ENCODE measurements around the gene ZCCHC7.
"Not testable (repeated sequence)": the region's sequence is repeated elsewhere in the genome, so short reads cannot be mapped to it uniquely, and the experiment has no call there.

ZCCHC7 gene

DNA sequence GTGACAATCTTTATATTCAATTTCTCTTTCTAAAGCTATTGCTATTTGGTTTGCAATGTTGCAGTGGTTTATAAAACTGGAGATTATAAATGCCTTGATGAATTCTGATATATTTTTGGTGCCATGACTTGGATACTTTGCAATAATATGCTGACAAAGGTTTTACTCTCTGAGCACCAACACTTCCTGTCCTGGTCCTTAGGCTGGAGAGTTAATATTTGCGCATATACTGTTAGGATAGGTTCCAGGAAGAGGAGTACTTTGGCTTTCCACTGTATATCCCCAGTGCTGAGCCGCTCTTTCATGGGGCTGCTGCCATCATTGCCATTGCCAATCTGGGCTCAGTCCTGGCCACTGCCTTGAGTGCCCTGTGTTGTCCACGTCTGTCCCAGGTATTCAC lies 139.6 kb downstream of the ZCCHC7 start:
- no peak for DNase-seq

DNA sequence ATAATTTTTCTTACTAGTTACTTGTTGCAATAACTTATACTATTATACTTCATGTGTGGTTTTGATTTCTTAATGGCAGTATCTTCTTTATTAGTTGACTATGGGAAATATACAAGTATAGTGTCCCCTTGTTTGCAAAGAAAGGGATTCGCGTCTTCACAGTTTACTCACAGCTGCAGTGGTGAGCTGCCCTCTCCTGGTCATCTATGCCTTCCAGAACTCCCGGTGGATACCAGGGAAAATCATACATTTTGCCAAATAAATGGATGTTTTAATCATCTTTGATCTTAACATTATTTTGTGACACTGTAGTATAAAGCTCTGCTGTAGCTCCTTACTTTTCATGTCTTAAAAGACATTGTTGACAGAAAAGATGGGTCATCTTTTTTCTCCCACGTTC lies 142.0 kb downstream of the ZCCHC7 start:
- no peak for DNase-seq

DNA sequence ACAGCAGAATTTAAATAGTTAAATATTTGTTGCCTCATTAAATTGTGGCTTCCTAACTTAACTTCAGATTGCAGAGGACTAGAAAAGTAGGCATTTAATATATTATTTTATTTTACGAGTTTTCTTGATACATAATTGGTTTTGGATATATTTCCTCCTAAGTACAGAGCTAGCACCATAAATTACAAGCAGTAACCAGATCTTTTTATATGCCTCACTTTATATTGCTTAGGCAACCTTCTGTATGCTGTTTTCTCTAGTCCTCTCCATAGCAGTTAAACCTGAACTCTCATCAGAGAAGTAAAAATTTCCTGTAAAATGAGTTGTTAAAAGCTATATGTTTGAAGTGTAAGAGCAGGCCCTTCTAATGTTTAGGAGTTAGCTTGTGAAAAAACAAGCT lies 144.2 kb downstream of the ZCCHC7 start:
- DNase-seq: no peak

DNA sequence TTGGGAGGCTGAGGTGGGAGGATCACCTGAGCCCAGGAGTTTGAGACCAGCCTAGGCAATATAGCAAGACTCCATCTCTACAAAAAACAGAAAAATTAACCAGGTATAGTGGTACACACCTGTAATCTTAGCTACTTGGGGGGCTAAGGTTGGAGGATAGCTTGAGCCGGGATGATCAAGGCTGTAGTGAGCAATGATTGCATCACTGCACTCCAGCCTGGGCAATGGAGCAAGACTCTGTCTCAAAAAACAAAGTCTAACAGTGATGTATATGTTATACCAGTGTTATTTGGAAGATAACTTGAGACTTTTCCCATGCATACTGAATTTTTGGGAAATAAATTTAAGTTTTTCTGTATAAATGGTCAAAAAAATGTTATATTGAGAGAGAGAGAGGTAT lies 146.3 kb downstream of the ZCCHC7 start:
- no peak for DNase-seq

DNA sequence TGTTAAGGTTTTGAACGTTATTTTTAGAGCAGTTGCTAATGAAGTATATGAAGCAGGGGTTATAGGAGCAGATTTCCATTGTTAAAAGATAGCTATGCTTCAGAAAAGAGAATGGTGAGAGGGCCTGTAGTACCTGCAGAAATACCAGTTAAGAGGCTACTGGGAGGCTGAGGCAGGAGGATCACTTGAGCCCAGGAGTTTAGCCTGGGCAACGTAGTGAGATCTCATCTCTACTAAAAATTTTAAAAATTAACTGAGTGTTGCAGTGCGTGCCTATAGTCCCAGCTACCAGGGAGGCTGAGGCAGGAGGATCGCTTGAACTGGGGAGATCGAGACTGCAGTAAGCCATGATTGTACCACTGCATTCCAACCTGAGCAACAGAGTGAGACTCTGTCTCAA lies 148.8 kb downstream of the ZCCHC7 start:
- no peak for DNase-seq

DNA sequence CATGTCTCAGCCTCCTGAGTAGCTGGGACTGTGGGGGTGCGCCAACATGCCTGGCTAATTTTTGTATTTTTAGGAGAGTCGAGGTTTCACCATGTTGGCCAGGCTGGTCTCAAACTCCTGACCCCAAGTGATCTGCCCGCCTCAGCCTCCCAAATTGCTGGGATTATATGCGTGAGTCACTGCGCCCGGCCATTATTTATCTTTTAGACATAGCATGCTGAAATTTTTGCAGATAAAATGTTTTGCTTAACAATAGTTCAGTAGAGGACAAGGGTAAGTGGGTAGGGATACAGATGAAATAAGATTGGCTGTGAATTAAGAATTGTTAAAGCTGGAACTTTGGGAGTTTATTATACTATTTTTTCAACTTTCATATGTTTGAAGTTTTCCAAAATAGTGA lies 151.3 kb downstream of the ZCCHC7 start:
- DNase-seq: no peak

DNA sequence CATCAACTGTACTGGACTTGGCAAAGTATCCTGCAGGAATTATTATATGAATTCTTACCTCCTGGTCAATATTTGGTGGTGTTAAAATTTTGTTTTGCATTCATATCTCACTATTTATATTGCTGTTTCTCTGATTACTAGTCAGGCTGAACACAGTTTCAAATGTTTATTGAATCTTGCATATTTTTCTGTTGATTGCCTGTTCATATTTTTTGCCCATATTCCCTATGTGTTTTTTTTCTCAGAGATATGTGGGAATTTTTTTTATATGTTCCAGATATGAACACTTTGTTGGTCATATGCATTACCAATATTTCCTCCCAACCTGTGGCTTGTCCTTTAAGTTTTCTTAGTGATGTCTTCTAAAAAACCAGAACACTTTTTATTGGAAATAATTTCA lies 153.2 kb downstream of the ZCCHC7 start:
- no peak for DNase-seq

DNA sequence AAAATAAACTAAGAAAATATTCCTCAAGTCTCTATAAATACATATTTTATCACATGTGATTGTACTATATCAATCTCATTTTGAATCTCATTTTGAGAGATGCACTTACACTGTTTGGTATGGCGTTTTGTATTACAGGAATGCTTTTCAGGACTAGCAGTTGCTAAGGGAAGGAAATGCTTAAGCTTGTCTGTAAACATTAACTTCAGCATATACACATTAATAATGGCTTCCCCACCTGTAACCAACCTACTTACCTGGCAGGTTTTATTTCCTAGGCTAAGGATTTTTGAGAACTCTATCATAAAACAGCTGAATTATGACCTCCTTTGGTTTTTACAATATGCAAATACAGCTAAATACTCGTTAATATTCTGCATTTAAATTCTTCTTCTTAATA lies 161.2 kb downstream of the ZCCHC7 start:
- DNase-seq: no peak

DNA sequence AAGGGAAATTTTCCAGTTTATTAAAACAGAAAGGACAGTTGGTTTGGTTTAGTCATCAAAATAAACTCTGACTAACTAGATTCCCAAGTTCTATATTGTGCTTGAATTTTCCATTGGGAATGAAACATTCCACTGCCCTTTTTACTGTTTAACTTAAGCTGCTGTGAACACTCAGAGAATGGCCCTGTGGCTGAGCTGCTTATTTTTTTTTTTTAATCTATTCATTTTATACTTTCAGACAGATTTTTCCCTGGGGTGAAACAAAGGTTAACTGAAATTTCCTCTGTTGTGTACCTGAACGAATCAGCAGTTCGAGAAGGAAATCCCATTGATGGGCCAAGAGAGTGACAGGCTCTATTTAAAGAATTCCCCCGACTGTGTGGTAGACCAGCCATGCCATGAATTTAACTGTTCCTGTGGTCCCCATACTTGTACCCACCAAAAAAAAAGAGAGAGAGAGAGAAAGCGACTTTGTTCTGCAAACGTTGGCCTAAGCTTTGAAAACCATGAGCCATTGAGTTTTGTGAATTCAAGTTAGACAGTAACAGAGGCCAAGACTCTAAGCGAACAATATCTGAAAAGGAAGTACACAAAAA lies 163.5 kb downstream of the ZCCHC7 start:
- DNase-seq: no peak

DNA sequence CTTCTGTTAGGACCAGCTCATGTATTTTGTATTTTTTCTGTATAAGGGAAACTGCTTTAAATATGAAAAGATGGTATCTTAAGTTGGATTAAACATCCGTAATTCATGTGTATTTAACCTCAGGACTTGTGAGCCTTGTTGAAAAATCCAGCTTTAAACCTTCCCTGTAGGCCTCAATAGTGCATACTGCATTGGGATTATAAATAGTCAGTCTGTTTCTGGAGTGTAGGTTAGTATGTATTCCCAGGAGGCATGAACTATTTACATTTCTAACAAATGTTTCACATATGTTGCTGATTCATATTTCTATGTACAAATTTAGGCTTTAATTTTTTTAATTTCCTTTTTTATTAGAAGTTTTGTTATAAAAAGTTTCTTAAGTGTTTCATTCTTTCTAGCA lies 164.3 kb downstream of the ZCCHC7 start:
- no peak for DNase-seq

DNA sequence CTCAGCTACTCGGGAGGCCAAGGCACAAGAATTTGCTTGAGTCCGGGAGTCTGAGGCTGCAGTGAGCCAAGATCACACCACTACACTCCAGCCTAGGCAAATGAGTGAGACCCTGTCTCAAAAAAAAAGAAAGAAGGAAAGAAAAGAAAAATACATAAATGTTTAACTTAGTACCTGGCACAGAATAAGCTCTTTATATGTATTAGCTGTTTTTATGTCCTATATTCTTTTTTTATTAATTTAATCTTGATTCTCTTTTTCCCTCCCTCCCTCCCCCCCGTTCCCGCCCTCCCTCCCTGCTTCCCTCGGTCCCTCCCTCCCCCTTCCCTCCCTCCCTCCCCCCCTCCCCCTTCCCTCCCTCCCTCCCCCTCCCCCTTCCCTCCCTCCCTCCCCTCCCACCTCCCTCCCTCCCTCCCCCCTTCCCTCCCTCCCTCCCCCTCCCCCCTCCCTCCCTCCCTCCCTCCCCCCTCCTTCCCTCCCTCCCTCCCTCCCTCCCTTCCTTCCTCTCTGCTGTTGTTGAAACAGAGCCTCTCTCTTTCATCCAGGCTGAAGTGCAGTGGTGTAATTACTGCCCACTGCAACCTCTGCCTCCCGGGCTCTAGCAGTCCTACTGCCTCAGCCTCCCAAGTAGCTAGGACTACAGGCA lies 166.3 kb downstream of the ZCCHC7 start:
- no peak for DNase-seq

DNA sequence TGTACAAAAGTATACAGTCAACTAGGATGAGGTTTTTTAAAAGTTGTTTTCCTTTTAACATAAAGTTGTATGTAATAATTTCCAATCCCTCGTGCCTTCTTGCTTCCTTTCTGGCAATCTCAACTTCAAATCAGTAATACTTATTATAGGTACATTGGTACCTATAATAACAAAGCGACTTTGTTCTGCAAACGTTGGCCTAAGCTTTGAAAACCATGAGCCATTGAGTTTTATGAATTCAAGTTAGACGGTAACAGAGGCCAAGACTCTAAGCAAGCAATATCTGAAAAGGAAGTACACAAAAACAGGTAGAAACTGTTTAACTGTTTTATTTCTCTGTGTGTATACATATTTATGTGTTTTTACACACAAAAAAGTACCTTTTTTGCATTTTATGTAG lies 166.9 kb downstream of the ZCCHC7 start:
- no peak for DNase-seq

DNA sequence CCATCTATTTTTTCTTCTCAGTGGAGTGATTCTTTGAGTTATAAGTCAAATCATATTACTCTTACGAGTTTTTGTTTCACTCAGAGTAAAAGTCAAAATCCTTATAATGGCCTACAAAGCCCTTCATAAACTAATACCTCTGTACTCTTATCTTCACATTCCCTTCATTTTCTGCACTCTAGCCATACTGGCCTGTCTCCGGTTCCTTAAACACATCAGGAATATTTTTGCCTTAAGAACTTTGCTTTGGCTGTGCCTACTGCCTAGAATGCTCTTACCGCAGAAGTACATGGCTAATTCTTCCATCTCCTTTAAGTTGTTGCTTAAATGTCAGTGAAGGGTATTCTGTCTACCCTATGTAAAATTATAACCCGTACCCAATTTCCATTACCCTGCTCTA lies 169.3 kb downstream of the ZCCHC7 start:
- DNase-seq: no peak

DNA sequence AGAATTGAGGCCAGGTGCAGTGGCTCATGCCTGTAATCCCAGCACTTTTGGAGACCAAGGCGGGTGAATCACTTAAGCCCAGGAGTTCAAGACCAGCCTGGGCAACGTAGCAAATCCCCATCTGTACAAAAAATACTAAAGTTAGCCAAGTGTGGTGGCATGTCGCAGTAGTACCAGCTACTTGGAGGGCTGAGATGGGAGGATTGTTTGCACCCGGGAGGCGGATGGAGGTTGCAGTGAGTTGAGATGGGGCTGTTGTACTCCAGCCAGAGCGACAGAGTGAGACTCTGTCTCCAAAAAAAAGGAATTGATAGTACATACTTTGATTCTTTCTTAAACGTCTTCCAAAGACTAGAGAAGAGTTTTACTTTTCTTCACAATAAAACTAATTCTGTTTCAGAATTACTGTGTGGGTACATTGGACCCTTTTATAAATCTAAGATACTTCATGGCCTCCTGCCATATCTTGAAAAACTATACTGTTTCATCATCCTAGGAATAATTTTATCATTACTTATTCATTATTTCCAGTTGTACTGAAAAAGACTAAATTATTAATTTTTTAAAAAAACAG lies 170.1 kb downstream of the ZCCHC7 start:
- DNase-seq: no peak

DNA sequence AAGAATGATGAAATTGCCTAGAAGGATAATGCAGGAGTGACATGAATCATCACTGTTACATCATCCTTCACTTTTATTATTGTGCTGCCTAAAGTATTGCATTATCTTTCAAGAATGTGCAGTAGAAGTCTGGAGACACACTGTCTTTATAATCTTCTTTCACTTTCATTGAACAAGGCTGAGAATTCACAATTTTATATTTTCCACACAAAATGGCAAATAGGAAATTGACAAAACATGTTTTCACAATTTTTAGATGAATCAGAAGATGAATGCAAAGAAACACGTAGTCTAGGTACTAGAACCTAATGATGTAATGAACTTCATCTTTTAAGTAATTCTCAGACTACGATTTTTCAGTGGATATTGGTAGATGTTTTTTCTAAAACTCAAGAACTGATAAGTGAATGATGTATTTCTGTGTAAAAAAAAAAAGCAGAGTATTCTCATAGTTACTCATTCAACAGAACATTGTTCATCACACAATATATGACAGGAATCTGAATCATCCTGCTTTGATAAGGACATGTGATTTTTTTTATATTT lies 170.6 kb downstream of the ZCCHC7 start:
- DNase-seq: no peak

DNA sequence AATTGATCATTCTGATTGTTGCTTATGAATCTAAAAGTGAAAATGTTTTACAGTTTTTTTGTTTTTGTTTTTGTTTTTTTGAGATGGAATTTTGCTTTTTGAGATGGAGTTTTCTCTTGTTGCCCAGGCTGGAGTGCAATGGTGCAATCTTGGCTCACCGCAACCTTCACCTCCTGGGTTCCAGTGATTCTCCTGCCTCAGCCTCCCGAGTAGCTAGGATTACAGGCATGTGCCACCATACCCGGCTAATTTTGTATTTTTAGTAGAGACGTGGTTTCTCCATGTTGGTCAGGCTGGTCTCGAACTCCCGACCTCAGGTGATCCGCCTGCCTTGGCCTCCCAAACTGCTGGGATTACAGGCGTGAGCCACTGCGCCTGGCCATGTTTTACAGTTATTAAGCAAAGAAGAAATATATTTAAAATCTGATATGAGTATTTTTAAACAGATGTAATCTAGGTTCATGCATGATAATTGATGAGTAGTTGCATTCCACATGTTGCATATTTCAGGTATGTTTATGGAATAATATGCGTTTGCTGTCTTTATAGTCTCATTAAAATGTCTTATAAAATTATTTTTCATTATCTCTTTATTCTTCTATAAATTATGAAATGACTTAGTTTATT lies 171.4 kb downstream of the ZCCHC7 start:
- not testable (repeated sequence) for DNase-seq

DNA sequence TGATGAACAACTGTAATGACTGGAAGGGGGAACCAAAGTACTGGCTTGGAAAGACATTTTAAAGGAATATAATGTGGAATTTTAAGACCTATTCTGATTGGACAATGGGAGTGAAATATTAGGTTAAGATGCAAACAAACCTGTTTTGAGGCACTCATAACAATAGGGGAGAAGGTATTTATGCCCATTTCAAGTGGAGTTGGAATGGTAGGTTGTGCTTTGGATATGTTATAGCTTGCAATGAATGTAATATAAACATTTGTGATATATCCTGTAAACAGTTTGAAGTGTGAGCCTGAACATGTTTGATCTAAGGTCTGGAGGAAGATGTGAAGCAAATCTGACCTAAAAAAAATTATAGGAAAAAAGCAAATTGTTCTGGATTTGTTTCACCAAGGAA lies 172.5 kb downstream of the ZCCHC7 start:
- DNase-seq: no peak

DNA sequence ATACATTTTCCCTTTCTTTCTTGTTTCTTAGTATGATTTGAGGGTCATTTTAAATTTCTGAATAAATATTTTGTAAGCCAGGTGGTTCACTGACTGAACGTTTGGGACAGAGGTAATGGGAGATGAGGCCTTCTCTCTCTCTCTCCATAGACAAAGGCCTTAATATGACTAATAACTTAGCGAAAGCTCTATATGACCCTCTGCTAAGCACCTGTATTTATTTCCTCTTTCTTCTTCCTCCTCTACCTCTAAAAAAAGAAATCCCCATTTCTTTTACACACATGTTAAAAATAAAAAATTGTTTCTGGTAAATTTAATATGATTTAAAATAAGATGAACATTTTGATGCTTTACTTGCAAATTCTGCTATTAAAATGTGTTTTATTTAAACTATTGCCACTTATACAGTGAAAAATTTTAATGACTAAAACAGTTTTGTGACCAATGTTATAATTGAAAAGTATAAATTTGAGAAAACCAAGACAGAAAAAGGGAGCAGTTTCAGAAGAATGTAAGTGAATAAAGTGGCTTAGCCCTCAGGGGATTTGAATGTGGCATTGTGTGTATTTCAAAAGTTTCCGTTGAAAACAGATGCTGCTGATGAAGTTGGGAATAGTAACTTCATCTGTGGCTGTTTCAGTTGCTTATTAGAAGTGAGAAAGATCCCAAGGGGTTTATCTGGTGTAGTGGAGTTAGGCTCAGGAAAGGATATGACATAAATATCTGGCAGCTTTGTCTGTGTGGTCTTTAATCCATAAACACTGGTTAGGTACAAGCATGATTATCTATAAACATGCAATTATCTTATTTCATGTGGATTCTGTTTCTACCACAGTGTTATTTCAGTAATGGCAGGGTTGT lies 173.5 kb downstream of the ZCCHC7 start:
- DNase-seq: no peak

DNA sequence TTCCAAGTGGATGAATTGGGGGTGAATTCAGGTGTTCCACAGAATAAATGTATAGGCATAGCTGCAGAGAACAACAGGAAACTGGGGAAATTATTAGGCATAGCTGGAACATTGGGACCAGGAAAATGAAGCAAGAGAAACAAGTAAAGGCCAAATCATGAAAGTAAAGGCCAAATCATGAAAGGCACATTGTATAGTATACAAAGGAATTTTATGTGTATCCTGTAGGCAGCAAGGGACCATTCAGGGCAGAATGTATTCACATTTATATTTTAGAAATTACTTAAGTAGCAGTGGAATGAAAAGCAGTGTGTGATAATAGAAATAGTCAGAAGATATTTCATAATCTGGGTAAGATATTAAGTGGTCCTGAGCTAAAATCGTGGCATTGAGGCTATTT lies 174.8 kb downstream of the ZCCHC7 start:
- no peak for DNase-seq

DNA sequence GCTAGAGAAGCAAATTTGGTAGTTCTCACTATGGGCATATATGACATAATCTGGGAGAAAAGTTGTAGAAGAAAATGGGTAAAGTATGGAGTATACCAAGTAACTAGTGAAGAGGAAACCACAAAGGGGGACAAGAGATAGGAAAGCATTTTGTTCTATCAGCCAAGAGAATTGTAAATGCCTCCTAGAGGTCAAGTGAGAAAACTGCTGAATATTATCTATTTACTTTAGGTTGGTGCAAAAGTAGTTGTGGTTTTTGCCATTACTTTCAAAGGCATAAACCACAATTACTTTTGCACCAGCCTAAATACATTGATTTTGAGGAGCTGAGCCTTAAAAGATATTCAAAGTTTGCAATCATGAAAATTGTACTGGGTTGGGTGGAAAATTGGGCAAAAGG lies 175.4 kb downstream of the ZCCHC7 start:
- no peak for DNase-seq

DNA sequence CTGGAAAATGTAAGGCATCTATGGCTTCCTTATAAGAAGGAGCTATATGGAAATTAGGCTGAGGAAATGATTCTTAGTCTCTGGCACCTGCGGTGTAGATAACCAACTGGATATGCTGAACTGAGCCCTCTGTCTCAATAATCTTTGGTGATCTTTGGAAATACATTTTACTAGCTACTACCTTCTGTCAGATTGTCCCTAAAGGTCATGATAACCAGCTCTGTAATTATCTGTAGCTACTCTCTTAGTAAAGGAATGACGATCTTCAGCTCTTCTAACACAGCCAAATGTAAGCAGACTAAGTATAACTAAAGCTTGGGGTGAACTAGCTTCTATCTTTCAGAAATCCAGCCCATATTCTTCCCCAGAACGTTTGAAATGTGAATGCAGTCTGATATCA lies 177.2 kb downstream of the ZCCHC7 start:
- no peak for DNase-seq

DNA sequence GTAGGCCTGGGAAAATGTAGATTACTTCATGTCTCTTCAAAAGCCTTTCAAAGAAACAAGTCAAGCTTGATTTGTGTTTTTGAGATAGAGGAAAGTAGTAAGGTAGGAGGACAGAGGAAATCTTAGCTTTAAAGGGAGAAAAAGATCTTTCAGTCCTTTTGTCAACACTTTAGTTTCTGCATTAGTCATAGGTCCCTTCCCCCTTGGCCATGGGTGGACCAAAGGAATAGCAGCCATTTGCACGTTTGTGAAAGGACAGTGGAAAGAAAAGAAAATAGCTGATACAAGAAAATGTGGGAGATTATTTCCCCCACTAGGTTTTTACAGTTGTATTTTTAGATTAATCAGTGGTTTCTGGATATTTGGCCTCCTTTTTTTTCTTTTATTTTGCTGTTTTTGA lies 180.2 kb downstream of the ZCCHC7 start:
- DNase-seq: no peak
